GM10266 (cell line): Measurements from ENCODE around the gene CACNA1H.

Source experiments
- DNase-seq: peaks from one replicate; pipeline ENCODE4 v3.0.0; 2012; ENCODE audit errors: extremely low spot score
- TF ChIP-seq, protein P1 (sequence below): IDR thresholded peaks from 2 replicates; pipeline ENCODE4 v1.5.1; 2012; ENCODE audit warnings: mild to moderate bottlenecking, low read depth; ENCODE audit not compliant: control insufficient read depth, insufficient read depth; ENCODE audit errors: missing control alignments

Gene CACNA1H

DNA sequence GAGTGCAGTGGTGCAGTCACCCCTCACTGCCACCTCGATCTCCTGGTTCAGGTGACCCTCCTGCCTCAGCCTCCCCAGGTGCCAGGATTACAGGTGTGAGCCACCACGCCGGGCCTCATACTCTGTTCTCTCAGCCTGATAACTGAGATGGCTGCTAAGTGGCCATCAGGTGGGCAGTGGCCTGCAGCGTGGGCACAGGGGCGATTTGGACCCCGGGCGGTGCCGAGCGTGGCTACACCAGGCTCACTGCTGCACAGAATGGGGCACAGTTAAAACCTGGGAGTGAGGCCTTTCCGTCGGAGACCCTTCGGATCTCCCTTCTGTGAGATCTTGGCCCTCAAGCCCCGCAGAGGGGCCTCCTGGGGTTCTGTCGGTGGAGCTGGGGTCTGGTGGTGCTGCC, 11.5 kb downstream of the CACNA1H start:
- TF ChIP-seq, protein P1, sequence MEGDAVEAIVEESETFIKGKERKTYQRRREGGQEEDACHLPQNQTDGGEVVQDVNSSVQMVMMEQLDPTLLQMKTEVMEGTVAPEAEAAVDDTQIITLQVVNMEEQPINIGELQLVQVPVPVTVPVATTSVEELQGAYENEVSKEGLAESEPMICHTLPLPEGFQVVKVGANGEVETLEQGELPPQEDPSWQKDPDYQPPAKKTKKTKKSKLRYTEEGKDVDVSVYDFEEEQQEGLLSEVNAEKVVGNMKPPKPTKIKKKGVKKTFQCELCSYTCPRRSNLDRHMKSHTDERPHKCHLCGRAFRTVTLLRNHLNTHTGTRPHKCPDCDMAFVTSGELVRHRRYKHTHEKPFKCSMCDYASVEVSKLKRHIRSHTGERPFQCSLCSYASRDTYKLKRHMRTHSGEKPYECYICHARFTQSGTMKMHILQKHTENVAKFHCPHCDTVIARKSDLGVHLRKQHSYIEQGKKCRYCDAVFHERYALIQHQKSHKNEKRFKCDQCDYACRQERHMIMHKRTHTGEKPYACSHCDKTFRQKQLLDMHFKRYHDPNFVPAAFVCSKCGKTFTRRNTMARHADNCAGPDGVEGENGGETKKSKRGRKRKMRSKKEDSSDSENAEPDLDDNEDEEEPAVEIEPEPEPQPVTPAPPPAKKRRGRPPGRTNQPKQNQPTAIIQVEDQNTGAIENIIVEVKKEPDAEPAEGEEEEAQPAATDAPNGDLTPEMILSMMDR = no peak
- DNase-seq = no peak

DNA sequence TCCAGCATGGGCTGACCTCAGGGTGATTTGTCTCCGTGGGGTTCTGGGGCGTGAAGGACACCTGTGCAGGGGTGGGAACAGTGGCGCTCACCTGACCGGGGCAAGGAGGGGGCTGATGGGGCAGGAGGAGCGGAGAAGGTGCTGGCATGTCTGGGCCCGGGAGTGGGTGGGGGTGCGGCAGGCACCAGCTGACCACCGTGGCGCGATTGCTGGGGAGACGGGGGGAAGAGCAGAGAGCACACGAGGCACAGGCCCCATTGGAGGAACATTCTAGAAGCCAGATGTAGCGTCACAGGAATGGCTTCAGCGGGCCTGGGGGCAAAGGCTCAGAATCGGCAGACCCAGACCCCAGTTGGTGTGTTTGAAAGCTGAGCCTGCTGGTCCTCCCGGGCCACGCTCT, 12.1 kb downstream of the CACNA1H start:
- TF ChIP-seq, protein P1 = no peak

GRCh38 chr16:1165511-1165910, 12.6 kb downstream of the CACNA1H start:
- no peak for DNase-seq
- TF ChIP-seq, protein P1 = no peak

More for the DNA sequence above, 12.1 kb downstream of the CACNA1H start:
- no peak for DNase-seq

DNA sequence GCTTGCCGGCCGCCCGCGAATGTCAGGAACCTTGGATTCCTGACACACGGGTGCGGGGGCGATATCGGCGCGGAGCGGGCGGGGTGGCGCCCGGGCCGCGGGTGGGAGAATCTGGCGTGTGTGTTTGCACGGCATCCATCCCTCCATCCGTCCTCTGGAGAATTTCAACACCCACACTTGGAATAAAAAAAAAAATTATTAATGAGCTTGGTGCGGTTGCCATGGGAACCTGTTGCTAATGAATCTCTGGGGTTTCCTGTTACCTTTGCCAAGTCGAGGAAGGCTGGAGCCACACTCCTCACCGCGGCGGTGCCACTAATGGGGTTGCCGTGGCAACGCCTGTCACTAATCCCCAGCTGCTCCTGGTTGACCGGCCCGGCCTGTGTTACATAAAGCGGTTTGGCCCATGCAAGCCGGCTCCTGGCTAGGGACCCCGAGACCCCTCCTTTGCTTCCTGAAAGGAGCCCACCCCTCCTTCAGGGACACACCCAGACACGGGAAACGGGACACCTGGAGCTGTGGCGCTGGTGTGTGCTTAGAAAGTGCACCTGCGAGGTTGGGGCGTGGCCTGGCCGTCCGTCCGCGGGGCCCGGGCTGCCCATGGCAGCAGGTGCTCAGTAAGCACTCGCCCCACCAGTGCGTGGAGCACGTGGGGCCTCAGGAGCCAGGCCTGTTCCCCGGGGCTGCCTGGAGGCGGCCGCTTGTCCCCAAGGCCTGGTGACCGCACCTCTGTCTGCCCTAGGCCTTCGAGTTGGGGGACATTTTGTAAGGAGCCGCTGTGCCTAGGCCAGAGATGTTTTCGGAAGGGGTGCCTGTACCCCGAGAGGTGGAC, 14.6 kb downstream of the CACNA1H start:
- DNase-seq = no peak

GRCh38 chr16:1168837-1169236, 15.9 kb downstream of the CACNA1H start:
- TF ChIP-seq, protein P1 = no peak
- DNase-seq = no peak

More for the DNA sequence above, 14.6 kb downstream of the CACNA1H start:
- TF ChIP-seq, protein P1 = no peak

GRCh38 chr16:1169285-1170075, 16.6 kb downstream of the CACNA1H start:
- TF ChIP-seq, protein P1 = no peak
- no peak for DNase-seq

DNA sequence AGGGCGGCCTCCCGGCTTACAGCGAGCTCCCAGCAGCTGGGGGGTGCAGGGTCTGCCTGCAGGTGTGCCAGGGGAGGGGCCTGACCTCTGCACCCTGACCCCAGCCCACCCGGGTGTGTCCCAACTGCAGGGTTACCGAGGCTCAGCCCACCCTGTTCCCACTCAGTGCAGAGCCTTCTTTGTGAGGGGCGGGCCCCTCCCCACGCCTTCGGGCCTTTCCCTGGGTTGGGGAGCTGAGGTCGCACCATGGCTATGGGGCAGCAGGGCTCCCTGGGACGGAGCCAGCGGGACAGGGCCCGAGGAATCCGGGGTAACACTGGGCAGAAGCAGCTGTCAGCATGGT, 17.1 kb downstream of the CACNA1H start:
- DNase-seq = no peak
- TF ChIP-seq, protein P1 = no peak
